KMS-11 (cell line): ENCODE results near the gene ITGA5.

ENCODE experiments used
- H2AFZ ChIP-seq: fragments of 200-600 bp; sonication (generic); 2 replicates; pipeline ENCODE4 v1.6.1; 2016; ENCODE audit warnings: antibody characterized with exemption, mixed run types, low read depth
- H3K27ac ChIP-seq: fragments of 200-600 bp; sonication (generic); 2 replicates; pipeline ENCODE4 v1.6.1; 2016; ENCODE audit warnings: mild to moderate bottlenecking, mixed run types
- H3K27me3 ChIP-seq: fragments of 200-600 bp; sonication (generic); 2 replicates; pipeline ENCODE4 v1.6.1; 2017; ENCODE audit warnings: mild to moderate bottlenecking, low read depth, mixed run types, moderate library complexity; ENCODE audit not compliant: insufficient read depth
- H3K36me3 ChIP-seq: fragments of 200-600 bp; sonication (generic); 2 replicates; pipeline ENCODE4 v1.6.1; 2017; ENCODE audit warnings: mild to moderate bottlenecking, mixed run types; ENCODE audit not compliant: insufficient read depth
- H3K4me1 ChIP-seq: fragments of 200-600 bp; sonication (generic); 2 replicates; pipeline ENCODE4 v1.6.1; 2016; ENCODE audit warnings: mild to moderate bottlenecking, low read depth, mixed run types; ENCODE audit not compliant: poor library complexity, severe bottlenecking
- H3K4me2 ChIP-seq: fragments of 200-600 bp; sonication (generic); 2 replicates; pipeline ENCODE4 v1.7.0; 2016; ENCODE audit warnings: mild to moderate bottlenecking, mixed run types
- H3K4me3 ChIP-seq: fragments of 200-600 bp; sonication (generic); IDR thresholded peaks from 2 replicates; pipeline ENCODE4 v1.6.1; 2017; ENCODE audit warnings: low read depth, low read length, mixed read lengths; ENCODE audit not compliant: insufficient read depth
- H3K79me2 ChIP-seq: fragments of 200-600 bp; sonication (generic); 2 replicates; pipeline ENCODE4 v1.6.1; 2016; ENCODE audit warnings: low read depth, mixed run types; ENCODE audit not compliant: insufficient read depth
- H3K9ac ChIP-seq: fragments of 200-600 bp; sonication (generic); 2 replicates; pipeline ENCODE4 v1.6.1; 2016; ENCODE audit warnings: mild to moderate bottlenecking, mixed run types
- H4K20me1 ChIP-seq: fragments of 200-600 bp; sonication (generic); 2 replicates; pipeline ENCODE4 v1.6.1; 2016; ENCODE audit warnings: mild to moderate bottlenecking, mixed run types; ENCODE audit not compliant: insufficient read depth
- CTCF ChIP-seq: fragments of 200-600 bp; sonication (generic); conservative IDR thresholded peaks from 2 replicates; pipeline ENCODE4 v1.6.1; 2017; ENCODE audit warnings: low read depth, mild to moderate bottlenecking, antibody characterized with exemption, low read length, moderate library complexity, mixed read lengths

Gene ITGA5

DNA sequence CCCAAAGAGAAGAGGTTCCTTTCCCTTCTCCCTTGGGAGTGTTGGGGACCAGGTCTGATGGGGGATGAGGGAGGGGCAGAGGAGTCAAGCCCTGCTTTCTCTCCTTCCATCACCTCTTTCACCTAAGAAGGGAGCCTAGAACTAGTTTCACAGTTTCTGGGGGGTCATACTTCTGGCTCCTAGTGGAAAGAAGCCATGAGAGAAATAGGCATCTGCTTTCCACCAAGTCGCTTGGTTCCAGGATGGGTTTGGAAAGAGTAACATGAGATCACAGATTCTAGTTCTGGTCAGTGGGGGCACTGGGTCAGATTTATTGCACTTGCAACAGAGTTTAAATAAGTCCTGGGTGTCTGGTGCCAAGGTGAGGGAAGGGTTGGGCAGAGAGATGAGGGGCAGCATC lies 24.1 kb downstream of the ITGA5 start:
- Histone ChIP-seq H3K27ac (no peak overlapping the region), H3K9ac (no peak overlapping the region), H3K79me2 (no peaks in the 10 kb centered on the region), H3K27me3 (peaks cover 11% of the 10 kb centered on the region; the same call in 1 of the 2 replicates), H3K36me3 (no peaks in the 10 kb centered on the region), H2AFZ (no peak overlapping the region), H4K20me1 (no peaks in the 10 kb centered on the region), H3K4me1 (no peaks in the 10 kb centered on the region), H3K4me3 (no peak overlapping the region), H3K4me2 (no peak overlapping the region)
- TF ChIP-seq CTCF: no peak

GRCh38 chr12:54394281-54394719 lies 24.8 kb downstream of the ITGA5 start:
- Histone ChIP-seq H2AFZ (no peak overlapping the region), H3K4me3 (no peak overlapping the region), H3K4me1 (no peaks in the 10 kb centered on the region), H3K79me2 (no peaks in the 10 kb centered on the region), H3K9ac (no peak overlapping the region), H3K4me2 (no peak overlapping the region), H3K27ac (no peak overlapping the region), H4K20me1 (no peaks in the 10 kb centered on the region), H3K36me3 (no peaks in the 10 kb centered on the region), H3K27me3 (peaks cover 11% of the 10 kb centered on the region; the same call in 1 of the 2 replicates)
- peak; percentile 99 for TF ChIP-seq CTCF

DNA sequence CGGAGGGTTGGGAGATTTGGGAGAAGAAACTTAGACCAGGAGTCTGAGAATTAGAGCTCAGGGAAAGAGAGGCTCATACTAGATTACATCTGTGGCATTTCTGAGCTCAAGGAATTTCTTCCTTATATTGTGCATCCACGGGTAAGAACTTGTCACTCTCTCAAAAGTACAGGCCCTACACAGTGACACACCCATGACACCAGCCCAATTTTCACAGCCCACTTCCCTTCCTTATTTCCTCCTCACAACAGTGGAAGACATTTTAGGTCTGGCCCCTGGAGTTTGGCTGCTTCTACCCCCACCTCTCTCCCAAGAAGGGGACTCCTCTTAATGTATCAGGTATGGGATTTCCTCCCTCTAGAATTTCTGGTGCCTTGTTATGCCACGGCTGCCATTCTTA lies 25.3 kb downstream of the ITGA5 start:
- Histone ChIP-seq H3K79me2 (no peaks in the 10 kb centered on the region), H3K4me2 (no peak overlapping the region), H3K4me1 (no peaks in the 10 kb centered on the region), H3K9ac (no peak overlapping the region), H3K27me3 (peaks cover 11% of the 10 kb centered on the region; the same call in 1 of the 2 replicates), H3K36me3 (no peaks in the 10 kb centered on the region), H3K4me3 (no peak overlapping the region), H3K27ac (no peak overlapping the region), H2AFZ (no peak overlapping the region), H4K20me1 (no peaks in the 10 kb centered on the region)
- no peak for TF ChIP-seq CTCF

DNA sequence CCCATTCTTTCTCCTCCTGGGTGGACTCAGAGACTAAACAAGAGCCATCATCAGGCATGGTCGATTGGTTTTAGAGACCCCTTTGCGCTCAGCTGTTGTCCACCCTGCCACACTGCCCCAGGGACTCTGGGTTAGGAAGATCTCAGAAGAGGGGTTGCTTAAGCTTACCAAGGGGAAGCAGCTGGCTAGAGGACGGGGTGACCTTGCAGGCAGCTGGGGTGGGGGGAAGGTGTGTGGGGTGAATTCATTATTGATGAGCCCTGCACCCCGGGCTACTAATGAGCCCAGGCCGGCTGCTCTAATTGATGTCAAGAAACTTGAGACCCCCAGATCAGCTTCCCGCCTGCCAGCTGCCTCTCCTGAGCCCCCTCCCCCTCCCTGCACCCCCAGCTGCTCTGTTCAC lies 25.9 kb downstream of the ITGA5 start:
- no peak overlapping the region for H2AFZ ChIP-seq
- no peaks in the 10 kb centered on the region for H4K20me1 ChIP-seq
- H3K9ac ChIP-seq: no peak overlapping the region
- no peak overlapping the region for H3K4me3 ChIP-seq
- H3K27ac ChIP-seq: no peak overlapping the region
- TF ChIP-seq CTCF: no peak
- H3K79me2 ChIP-seq: no peaks in the 10 kb centered on the region
- H3K36me3 ChIP-seq: no peaks in the 10 kb centered on the region
- H3K4me2 ChIP-seq: no peak overlapping the region
- H3K4me1 ChIP-seq: no peaks in the 10 kb centered on the region
- peaks cover 11% of the 10 kb centered on the region; the same call in 1 of the 2 replicates for H3K27me3 ChIP-seq
